WERI-Rb-1 (cell line): ENCODE measurements around the gene CPXM1.
"Not testable (repeated sequence)": the region's sequence is repeated elsewhere in the genome, so short reads cannot be mapped to it uniquely, and the experiment has no call there.

Experiments
- DNase-seq: peaks from one replicate; pipeline ENCODE4 v3.0.0-alpha.2; 2020
- H3K27ac ChIP-seq: fragments of 250-450 bp; sonication (Bioruptor Pico); 2 replicates; pipeline ENCODE4 v1.5.1; 2020; ENCODE audit warnings: mild to moderate bottlenecking, moderate library complexity
- H3K27me3 ChIP-seq: fragments of 250-450 bp; sonication (Bioruptor Pico); 2 replicates; pipeline ENCODE4 v1.5.1; 2021; ENCODE audit warnings: mild to moderate bottlenecking, low read depth, moderate library complexity; ENCODE audit not compliant: insufficient read depth, severe bottlenecking
- H3K36me3 ChIP-seq: fragments of 250-450 bp; sonication (Bioruptor Pico); 2 replicates; pipeline ENCODE4 v1.5.1; 2020; ENCODE audit warnings: mild to moderate bottlenecking, moderate library complexity
- H3K4me3 ChIP-seq: 2 replicates; pipeline ENCODE4 v1.5.1; 2011; ENCODE audit warnings: low read depth, mild to moderate bottlenecking, control low read depth, low read length
- H3K9me3 ChIP-seq: fragments of 250-450 bp; sonication (Bioruptor Pico); 2 replicates; pipeline ENCODE4 v1.5.1; 2021; ENCODE audit warnings: mild to moderate bottlenecking, moderate library complexity; ENCODE audit not compliant: severe bottlenecking
- TF ChIP-seq, protein P1 (sequence below): IDR thresholded peaks from 2 replicates; pipeline ENCODE4 v1.5.1; 2011; ENCODE audit warnings: low read depth, mild to moderate bottlenecking, control low read depth, inconsistent platforms, low read length

The CPXM1 gene

DNA sequence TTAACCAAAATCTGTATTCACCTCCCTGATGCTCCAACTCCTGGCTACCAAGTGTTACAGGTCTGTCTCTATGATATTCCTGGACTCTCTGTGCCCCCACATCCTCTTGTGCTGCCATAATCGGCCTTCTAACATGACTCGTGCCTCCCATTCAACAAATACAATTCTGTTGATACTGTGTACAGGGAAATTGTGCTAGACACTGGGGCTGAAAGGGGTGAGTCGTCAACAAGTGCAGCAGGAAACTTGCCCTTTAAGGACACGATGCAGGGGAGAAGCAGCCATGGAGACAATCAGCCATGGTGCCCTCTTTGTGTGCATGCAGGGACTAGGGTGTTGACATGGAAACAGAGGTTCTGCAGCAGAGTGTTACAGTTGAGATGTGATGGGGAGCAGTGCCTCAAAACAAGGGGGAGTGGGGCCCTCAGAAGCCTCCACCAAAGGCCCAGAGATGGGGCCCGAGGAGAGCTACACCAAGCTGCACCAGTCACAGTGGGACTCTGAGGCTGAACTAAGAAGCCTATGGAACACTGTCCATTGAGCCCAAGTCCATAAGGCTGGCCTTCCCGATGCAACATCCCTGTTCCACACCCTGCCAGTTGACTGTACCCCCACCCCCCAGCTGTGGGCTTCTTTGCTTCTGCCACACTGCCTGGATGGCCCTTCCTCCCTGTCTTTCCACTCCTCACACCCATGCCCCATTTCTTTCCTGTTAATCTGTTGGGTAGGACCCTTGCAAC is 37.0 kb upstream of the CPXM1 start:
- Histone ChIP-seq H3K27ac (no peak overlapping the region), H3K27me3 (no peaks in the 10 kb centered on the region), H3K9me3 (no peaks in the 10 kb centered on the region), H3K36me3 (peaks cover 27% of the 10 kb centered on the region), H3K4me3 (no peak overlapping the region)
- TF ChIP-seq, protein P1, sequence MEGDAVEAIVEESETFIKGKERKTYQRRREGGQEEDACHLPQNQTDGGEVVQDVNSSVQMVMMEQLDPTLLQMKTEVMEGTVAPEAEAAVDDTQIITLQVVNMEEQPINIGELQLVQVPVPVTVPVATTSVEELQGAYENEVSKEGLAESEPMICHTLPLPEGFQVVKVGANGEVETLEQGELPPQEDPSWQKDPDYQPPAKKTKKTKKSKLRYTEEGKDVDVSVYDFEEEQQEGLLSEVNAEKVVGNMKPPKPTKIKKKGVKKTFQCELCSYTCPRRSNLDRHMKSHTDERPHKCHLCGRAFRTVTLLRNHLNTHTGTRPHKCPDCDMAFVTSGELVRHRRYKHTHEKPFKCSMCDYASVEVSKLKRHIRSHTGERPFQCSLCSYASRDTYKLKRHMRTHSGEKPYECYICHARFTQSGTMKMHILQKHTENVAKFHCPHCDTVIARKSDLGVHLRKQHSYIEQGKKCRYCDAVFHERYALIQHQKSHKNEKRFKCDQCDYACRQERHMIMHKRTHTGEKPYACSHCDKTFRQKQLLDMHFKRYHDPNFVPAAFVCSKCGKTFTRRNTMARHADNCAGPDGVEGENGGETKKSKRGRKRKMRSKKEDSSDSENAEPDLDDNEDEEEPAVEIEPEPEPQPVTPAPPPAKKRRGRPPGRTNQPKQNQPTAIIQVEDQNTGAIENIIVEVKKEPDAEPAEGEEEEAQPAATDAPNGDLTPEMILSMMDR, result no peak
- DNase-seq, result no peak

DNA sequence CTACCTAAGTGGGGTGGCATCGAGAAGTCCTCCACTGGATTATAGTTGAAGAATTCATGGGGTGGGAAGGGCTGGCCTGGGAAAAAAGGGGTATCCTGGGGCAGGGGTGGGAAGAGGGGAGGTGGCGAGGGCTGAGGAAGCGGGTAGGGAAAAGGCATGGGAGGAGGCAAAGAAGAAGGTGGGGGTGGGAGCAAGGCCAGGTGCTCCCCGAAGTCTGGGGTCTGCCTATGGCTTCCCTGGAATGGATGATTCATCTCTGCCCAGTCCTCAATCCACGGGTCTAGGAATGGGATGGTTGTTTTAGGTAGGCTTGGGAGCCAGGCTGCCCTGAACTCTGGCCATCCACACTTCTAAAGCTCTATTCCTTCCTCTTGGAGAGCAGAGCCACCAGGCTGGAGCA is 35.6 kb upstream of the CPXM1 start:
- Histone ChIP-seq H3K9me3 (no peaks in the 10 kb centered on the region), H3K27ac (no peak overlapping the region), H3K27me3 (no peaks in the 10 kb centered on the region), H3K36me3 (peaks cover 27% of the 10 kb centered on the region), H3K4me3 (no peak overlapping the region)
- DNase-seq, result no peak
- TF ChIP-seq, protein P1, result no peak

DNA sequence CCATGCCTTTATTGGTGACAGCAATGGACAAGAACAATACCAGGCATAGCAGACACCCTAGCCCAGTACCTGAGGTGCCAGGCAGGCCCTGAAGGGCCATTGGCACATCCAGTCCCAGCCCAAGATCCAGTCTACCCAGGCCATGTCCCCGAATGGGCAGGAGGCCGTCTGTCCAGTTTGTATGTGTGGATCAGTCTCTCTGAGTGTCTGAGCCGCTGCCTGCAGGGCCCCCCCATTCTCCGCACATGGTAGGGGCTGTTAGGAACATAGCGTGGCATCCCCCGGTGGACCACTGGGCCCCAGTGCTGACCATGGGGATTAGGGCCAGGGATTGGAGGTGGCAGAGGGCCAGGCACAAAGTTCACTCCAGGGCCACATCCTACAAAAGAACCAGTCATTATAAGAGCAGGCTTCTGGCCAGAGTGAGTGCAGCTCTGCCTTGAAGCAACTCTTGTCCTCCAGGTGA is 34.9 kb upstream of the CPXM1 start:
- Histone ChIP-seq H3K27ac (no peak overlapping the region), H3K4me3 (no peak overlapping the region), H3K9me3 (no peaks in the 10 kb centered on the region), H3K36me3 (peaks cover 27% of the 10 kb centered on the region), H3K27me3 (no peaks in the 10 kb centered on the region)
- TF ChIP-seq, protein P1, result no peak
- no peak for DNase-seq

DNA sequence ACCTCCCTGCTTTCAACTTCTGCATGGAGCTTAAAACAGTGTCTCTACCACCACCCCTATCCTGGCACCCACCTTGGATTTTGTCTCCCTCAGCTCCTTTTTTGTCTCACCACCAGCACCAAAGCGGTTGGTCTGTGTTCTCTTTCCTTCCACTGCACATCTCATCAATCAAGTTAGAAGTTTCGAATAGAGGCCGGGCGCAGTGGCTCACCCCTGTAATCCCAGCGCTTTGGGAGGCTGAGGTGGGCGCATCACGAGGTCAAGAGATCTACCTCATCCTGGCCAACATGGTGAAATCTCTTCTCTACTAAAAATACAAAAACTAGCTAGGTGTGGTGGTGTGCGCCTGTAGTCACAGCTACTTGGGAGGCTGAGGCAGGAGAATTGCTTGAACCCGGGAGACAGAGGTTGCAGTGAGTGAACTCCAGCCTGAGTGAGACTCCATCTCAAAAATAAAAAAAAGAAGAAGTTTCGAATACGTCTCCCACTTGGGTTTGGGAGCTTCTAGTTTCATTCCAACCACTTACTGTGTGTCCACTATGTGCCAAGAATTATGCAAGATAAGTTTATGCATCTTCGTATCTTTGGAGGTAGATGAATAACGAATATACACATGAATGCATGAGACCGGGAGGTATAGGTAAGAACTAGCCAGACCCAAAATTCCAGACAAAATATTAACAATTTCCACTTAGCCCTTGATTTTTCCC is 34.1 kb upstream of the CPXM1 start:
- TF ChIP-seq, protein P1, result no peak
- Histone ChIP-seq H3K4me3 (no peak overlapping the region), H3K36me3 (peaks cover 27% of the 10 kb centered on the region), H3K27me3 (no peaks in the 10 kb centered on the region), H3K27ac (no peak overlapping the region), H3K9me3 (no peaks in the 10 kb centered on the region)
- DNase-seq, result no peak

DNA sequence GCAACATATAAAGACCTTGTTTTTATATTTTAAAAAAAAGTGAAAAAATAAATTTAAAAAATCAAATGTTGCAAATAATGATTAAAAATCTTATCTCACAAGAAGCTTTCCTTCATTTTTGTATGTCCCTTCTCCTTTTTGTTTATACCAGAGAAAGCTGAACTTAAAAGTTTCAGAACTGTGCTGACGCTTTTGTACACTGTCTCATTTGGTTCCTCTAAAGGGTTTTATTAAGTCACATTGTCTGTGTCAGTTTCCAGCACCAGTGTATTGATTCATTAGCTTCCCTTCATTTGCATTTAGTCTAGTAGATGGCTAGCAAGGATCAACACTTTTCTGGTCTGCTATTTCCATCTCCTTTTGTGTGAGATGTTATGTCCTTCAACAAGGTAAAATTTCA is 33.3 kb upstream of the CPXM1 start:
- no peaks in the 10 kb centered on the region for H3K27me3 ChIP-seq
- peaks cover 27% of the 10 kb centered on the region for H3K36me3 ChIP-seq
- TF ChIP-seq, protein P1, result no peak
- no peak overlapping the region for H3K4me3 ChIP-seq
- H3K27ac ChIP-seq, result no peak overlapping the region
- no peaks in the 10 kb centered on the region for H3K9me3 ChIP-seq
- no peak for DNase-seq

DNA sequence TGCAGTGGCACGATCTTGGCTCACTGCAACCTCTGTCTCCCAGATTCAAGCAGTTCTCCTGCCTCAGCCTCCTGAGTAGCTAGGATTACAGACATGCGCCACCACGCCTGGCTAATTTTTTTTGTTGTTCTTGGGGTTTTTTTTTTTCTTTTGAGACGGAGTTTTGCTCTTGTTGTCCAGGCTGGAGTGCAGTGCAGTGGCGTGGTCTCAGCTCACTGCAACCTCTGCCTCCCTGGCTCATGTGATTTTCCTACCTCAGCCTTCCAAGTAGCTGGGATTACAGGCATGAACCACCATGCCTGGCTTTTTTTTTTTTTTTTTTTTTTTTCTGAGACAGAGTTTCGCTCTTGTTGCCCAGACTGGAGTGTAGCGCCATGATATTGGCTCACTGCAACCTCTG is 30.8 kb upstream of the CPXM1 start:
- not testable (repeated sequence) for H3K27me3 ChIP-seq, H3K4me3 ChIP-seq, H3K27ac ChIP-seq, DNase-seq, H3K9me3 ChIP-seq, H3K36me3 ChIP-seq
